Embryonic facial prominence (tissue), 1 donor: ENCODE data around the gene CD151.

Source experiments
- DNase-seq: peaks from one replicate; pipeline ENCODE4 v3.0.0-alpha.2; 2016; ENCODE audit errors: extremely low spot score

The CD151 gene

DNA sequence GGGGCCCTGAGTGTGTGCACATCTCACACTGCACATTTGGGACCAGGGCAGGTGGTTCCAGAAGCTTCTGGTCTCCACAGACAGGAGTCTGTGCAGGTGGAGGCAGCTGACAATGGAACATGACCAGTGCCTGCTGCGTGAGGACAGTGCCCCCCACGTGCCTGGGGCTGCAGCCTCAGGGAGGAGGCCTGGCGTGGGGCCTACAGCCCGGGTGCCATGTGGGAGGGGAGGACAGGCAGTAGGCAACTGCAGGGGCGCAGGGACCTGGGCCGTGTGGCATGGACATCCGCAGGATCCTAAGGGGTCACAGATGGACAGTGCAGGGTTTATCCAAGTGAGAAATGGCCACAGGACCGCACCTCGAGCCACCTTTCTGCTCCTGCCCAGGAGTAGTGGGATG, 38.7 kb downstream of the CD151 start:
- DNase-seq, result no peak

- DNase-seq, result no peak
Measured at GRCh38 chr11:872799-873198, 40.0 kb downstream of the CD151 start.

DNA sequence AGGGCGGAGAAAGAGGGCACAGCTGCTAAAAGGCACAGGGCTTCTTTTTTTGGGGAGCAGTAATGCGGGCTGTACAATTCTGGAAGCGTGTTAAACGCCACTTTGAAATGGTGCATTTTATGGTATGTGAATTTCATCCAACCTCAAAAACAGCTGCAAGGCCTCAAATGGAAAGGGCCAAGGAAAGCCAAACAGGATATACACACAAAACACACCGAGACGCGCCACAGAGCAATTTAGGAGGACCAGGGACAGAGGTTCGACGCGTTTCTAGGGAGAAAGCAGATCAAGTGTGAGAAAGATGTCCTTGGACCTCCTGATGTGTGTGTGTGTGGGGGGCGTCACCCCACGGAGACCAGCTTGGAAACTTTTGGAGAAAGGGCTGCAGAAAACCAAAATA, 41.0 kb downstream of the CD151 start:
- DNase-seq, result no peak

DNA sequence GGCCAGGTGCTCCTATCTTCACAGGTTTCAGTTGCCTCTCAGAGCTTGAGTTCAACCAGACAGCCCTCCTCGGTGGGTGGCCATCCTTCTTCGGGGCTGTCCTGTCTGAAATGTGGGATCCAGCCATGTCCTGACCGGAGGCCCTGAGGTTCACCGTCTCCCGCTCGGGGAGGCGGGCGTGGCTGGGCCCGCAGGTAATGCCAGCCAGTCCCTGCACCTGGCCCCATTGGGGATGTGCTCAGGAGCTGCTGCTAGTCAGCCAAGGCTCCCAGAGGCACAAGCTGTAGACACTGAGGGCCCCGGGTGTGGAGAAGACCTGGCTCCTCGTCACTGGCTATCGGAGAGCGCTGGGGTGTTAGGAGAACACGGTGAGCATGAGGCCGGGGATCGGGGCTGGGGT, 42.5 kb downstream of the CD151 start:
- no peak for DNase-seq

DNA sequence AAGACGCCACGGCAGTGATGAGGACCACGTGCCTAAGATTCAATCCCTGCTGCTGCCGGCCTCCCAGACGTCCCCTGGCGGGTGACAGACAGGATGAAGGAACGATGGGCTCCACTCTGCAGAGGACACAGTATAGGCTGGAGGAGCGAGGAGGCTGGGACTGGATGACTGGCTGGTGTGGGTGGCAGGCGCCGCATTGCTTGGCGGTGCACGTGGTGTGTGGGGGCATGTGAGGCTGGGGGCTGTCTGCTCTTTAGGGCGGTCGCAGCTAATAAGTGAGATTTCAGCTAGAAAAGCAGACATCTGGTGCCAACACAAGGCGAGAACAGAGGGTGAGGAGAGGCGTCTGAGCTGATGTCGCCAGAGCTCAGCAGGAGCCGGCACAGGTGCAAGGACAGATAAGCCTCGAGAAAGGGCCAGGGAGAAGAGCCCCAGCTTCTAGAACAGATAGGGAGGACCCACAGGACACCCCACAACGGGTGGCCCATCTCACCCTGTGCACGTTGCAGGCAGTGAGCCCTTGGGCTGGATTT, 43.1 kb downstream of the CD151 start:
- DNase-seq, result no peak

GRCh38 chr11:876545-876944, 43.8 kb downstream of the CD151 start:
- DNase-seq, result no peak

- DNase-seq, result no peak
Measured at GRCh38 chr11:877565-877964, 44.8 kb downstream of the CD151 start.

- DNase-seq, result no peak
Measured at GRCh38 chr11:880447-880846, 47.7 kb downstream of the CD151 start.

DNA sequence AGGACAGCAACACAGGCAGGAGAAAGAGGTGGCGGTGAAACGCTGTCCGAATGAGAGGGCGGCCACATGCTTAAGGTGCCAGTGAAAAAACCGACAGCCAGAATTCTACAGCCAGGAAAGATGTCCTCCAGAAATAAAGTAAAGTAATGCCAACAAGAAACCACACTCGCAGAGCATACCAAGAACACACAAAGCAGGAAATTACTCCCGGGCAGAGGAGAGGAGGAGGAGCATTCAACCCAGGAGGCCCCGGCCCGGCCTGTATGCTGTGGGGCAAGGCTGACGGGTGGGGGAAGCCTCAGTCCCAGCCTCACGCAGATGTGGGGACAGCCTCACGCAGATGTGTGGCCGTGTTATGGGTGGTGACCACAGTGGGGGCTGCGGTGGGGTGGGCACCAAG, 49.8 kb downstream of the CD151 start:
- DNase-seq, result no peak

DNA sequence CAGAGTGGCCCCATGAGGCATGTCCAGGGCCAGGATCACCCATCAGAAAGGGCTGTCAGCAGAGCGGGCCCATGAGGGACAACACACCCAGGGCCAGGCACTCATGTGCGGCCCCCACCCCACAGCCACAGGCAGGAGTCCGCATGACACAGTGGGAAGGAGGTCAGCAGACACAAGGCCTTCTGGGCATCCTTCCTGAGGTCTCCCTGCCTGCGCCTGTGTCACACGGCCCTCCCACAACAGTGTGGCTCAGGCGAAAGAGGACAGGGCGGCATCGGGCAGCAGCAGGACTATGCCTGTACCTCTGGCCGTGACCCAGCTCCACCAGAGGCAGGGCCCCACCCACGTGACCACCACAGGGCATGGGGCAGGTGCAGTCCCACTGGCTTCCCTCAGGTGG, 50.8 kb downstream of the CD151 start:
- DNase-seq, result no peak

DNA sequence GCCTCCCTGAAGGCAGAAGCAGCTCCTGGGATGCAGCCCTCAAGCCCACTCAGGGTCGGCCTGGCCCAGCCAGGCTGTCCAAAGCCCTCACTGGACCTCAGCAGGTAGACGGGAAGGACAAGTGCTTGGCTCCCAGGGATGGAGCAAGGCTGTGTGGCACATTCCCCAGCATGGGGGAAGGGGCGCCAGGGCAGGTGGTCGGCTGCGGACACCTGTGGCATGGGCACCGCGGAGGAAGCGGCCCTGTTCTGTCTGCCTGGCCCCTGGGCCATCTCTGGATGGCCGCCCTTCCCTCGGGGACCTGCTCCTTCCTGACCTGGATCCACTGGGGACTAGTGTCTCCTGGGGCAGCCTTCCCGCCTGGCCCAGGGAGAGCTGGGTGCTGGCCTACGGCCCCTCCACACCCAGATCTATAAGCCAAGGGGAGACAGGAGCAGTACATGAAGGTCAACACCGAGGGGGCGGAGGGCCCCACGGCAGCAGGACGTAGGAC, 51.9 kb downstream of the CD151 start:
- no peak for DNase-seq

DNA sequence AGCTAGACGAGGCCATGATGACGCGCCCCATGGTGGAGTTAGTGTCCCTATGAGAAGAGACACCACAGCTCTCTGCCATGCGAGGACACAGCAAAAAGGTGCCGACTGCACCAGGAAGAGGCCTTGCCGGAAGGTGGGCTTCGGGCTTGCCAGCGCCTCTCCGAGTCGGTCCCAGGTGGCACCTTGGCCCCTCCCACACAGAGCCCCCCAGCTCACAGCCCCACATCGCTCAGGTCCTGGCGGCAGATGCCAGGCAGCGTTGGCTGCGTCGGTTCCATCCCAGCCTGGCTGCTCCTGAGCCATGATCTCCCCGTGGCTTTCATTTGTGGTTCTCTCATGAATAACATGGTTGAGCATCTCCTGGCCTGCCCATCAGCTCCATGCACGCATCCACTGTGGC, 53.8 kb downstream of the CD151 start:
- no peak for DNase-seq

GRCh38 chr11:887589-887988, 54.8 kb downstream of the CD151 start:
- DNase-seq, result no peak
